Skin of body (tissue), 2 donors: Measurements from ENCODE around the gene PLA2G4F. TPM values are rescaled to one million over a fixed set of nuclear protein-coding genes. Genes with fewer than 3 reads are reported as not detected.

ENCODE experiments used
- DNase-seq: peaks from one replicate; lab custom pipeline; 2025; lab: John Stamatoyannopoulos, UW
- total RNA-seq: library from RNA; depleted of rRNA; stranded (reverse); fragments of >200 nt; gene quantifications from one replicate; pipeline ENCODE4 v1.2.3, GENCODE V29; 2014

PLA2G4F gene
- 6.8 TPM for total RNA-seq

DNA sequence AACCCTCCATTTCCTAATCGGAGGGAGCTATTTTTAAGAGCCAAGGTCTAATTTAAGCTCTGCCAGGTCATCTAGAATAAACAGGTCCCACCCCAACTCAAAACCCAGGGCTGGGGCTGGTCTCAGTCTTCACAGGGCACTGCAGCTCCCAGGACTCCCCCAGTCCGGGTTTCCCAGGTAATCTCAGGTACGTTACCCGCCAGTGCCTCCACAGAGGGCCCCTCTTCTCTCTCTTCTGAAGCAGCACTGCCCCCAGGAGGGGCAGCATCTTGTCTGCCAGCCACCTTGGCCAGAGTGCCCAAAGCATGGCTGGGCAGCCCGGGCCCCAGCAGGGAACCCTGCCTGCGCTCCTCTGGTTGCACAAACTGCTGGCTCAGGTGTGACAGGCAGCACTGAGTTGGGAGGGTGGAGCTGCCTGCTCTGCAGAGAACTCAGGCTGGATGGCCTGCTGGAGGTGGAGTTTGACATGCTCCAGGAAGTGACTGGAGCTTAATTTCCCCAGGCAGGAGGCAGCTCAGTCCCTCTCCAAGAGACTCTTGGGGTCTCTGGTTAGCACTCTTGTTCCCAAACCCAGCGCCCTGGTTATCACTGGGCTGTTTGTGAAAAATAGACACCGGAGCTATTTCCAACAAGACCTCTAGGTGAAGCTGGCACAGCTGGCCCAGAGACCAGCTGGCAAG, at the start of gene PLA2G4F:
Gene PLA2G4F (minus strand): TSS at position 394 of the 680 bp plus-strand sequence. CDS start 87 bp downstream, at position 307.
- no peak for DNase-seq

- DNase-seq: no peak
Observed at GRCh38 chr15:42203891-42204290, 47.5 kb upstream of the PLA2G4F start.

GRCh38 chr15:42202653-42203052, 46.2 kb upstream of the PLA2G4F start:
- no peak for DNase-seq

GRCh38 chr15:42201801-42202200, 45.4 kb upstream of the PLA2G4F start:
- DNase-seq: no peak

GRCh38 chr15:42199126-42199525, 42.7 kb upstream of the PLA2G4F start:
- DNase-seq: no peak

GRCh38 chr15:42198516-42198915, 42.1 kb upstream of the PLA2G4F start:
- DNase-seq: no peak

GRCh38 chr15:42194513-42194912, 38.1 kb upstream of the PLA2G4F start:
- no peak for DNase-seq

GRCh38 chr15:42193383-42193782, 36.9 kb upstream of the PLA2G4F start:
- no peak for DNase-seq

- DNase-seq: no peak
Observed at GRCh38 chr15:42191610-42192346, 35.3 kb upstream of the PLA2G4F start.

DNA sequence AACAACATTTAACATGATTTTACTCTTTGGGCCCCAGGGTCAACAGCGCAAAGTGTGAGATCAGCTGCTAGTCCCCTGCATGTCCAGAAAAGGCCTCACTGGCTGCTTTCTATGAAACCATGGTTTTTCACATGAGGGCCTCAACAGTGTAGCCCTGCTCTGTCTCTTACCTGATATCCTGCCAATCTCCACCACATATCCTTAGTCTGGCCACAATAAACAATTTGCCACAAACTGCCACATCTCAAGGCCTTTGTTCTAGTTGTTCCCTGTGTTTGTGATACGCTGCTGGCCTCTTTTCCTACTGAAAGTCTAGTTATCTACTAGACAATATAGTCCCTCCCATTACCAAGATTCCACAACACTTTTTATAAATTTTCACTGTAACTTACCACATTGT, 33.9 kb upstream of the PLA2G4F start:
- DNase-seq: no peak

DNA sequence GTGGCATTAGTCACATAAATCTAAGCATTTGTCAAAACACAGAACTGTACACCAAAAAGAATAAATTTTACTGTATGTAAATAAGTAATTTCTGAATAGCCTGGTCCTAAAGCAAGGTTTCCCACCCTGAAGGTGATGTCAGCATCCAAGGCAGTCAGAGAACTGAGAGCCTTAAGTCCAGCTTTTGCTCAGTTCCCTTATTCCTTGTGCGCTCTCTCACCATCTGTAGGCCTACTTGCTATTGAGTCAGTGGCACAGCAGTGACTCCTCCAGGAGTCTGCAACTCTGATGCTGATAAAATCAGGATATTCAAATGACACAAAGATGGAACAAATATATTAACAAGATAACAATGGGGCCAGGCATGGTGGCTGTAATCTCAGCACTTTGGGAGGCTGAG, 29.4 kb upstream of the PLA2G4F start:
- DNase-seq: no peak

- no peak for DNase-seq
Observed at GRCh38 chr15:42184736-42185135, 28.3 kb upstream of the PLA2G4F start.

- no peak for DNase-seq
Observed at GRCh38 chr15:42184296-42184695, 27.9 kb upstream of the PLA2G4F start.

- no peak for DNase-seq
Observed at GRCh38 chr15:42182961-42183360, 26.5 kb upstream of the PLA2G4F start.

DNA sequence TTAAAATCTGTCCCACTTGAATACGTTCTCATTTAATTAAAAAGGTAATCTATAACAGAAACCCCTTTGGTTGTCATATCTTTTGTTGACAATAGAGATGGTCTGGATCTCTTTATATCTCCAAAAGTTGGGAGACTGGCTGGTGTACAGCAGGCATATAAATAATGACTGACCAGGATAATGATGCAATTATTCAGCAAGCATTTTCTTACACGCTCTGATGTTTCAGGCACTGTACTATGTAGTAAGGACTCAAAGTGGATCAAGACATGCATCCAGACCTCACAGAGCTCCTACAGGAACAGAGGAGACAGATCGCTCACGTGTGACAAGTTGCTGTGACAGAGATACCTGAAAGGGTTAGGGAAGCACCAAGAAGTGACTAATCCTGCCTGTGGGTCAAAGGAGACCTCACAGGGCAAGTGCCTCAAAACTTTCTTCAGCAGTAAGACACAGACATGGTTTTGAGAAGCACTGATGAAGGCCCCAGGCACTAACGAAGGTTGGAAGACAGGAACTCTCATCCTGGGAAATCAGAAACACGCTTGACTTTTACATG, 26.0 kb upstream of the PLA2G4F start:
- DNase-seq: no peak

- DNase-seq: no peak
Observed at GRCh38 chr15:42178056-42178455, 21.6 kb upstream of the PLA2G4F start.

DNA sequence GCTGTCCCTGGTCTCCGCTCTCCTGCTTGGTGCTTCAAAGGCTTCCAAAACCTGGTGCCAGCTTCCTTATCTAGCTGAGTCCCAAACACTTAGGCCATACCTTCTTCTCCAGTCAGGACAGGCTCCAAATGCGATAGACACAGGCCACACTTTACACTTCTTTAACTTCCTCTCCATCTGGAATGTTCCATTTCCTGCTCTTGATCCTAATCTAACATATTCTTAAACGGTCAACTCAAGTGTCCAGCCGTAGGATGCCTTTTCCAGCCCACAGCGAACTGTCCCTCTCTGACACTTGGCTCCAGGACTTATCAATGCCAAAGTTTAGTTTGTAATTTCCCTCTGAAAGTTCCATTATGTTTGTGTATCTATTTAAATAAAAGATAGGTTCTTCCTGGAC, 19.2 kb upstream of the PLA2G4F start:
- no peak for DNase-seq

GRCh38 chr15:42172475-42172874, 16.0 kb upstream of the PLA2G4F start:
- DNase-seq: no peak

DNA sequence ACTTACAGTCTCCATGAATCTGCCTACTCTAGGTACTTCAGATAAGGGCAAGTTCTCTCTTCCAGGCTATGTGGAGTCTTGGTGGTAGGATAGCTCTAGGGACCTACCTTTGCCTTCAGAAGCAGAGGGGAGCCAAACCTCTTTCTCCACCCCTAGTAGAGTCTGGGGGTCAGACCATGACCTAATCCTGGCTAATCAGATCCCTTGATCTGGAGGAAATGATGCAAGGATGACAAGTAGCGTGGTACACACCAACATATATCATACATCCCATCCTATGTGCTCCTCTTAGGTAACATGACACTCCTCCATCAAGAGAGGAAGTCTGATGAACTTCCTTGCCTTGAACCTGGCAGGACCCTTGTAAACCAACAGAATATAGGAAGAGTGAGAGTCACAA, 15.4 kb upstream of the PLA2G4F start:
- DNase-seq: no peak

- DNase-seq: no peak
Observed at GRCh38 chr15:42171122-42171521, 14.7 kb upstream of the PLA2G4F start.

DNA sequence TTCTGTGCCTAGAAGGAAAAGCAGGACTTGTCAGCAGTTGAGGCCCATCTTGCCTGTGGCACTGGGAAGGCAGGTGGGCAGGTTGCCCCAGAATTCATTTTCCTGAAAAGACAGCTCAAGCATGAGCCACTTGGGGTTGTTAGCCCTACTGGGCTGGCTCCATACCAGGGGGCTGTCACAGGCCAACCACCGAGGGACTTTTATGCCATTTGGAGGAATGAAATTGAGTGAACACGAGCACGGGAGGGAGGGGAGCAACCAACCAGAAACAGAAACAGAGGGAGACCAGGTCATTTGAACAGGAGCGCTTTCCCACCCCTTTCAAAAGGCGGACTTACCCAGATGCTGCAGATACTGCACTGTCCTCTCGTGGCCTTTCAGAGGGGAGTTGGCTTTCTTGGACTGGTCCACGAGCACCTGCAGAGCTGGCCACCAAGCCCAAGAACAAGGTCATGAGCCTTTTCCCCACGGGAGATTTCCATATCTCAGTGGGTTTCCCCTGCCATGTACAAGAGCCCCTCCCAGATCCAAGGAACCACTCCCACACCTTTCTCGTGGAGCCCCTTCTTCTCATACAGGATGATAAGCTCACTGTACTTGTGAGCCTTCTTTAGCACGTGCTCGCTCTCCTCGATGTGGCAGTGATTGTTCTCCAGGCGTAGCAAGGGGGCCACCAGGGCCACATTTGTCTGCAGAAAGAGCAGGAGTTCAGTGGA, 9.9 kb upstream of the PLA2G4F start:
- DNase-seq: no peak

DNA sequence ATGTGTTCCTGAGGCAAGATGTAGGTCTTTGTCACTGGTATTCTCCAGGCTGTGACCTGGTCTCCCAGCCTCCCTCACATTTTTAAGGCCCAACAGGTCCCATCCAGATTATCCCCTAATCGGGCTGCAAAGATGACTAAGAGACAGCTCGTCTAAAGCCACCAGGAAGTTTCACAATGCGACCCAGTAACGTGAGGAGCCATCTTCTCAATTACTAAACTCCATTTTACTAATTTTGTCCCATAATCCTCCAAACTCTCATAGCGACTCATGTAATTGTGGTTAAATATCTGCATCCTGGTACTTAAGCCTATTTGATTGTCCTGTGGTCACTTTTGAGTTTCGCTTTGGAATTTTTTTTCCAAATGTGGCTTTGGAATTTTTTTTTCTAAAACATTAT, 8.7 kb upstream of the PLA2G4F start:
- no peak for DNase-seq
